H1 (cell line): Measurements from ENCODE around the gene KRTAP10-2. TPM values are rescaled to one million over a fixed set of nuclear protein-coding genes. Genes with fewer than 3 reads are reported as not detected.

Source experiments
- CTCF ChIA-PET: fragments of 300-600 bp; sonication (Branson Sonifier 250); formaldehyde crosslinking; loops from one replicate; lab custom pipeline; 2021; ENCODE audit not compliant: partially characterized antibody; lab: Charles Lee
- POLR2A ChIA-PET: fragments of 300-600 bp; sonication (Branson Sonifier 250); formaldehyde crosslinking; loops from one replicate; lab custom pipeline; 2021; ENCODE audit warnings: inconsistent platforms; ENCODE audit not compliant: partially characterized antibody; lab: Charles Lee
- DNase-seq, 2 experiments: peaks; one replicate each; pipeline versions ENCODE4 v3.0.0 to v3.0.0-alpha.2; 2010 to 2022; ENCODE audit warnings: low spot score in 2 of 2, low read depth in 1 of 2, mixed read lengths in 1 of 2
- FAIRE-seq: peaks from 2 replicates; lab custom pipeline; 2011; peaks lifted over from hg19 to GRCh38; lab: Jason Lieb, UNC
- H2AFZ ChIP-seq: 2 replicates; pipeline ENCODE4 v1.8.1; 2012; ENCODE audit warnings: low read length, inconsistent platforms
- H2AK5ac ChIP-seq: 2 replicates; pipeline ENCODE4 v1.6.1; 2013; ENCODE audit warnings: low read depth, low read length
- H2BK120ac ChIP-seq: replicated peaks from 2 replicates; pipeline ENCODE3; 2013; ENCODE audit warnings: low read depth, low read length, inconsistent platforms
- H2BK12ac ChIP-seq: 2 replicates; pipeline ENCODE4 v1.6.1; 2013; ENCODE audit warnings: low read depth, low read length
- H2BK15ac ChIP-seq: 2 replicates; pipeline ENCODE4 v1.6.1; 2013; ENCODE audit warnings: low read length
- H2BK20ac ChIP-seq: 2 replicates; pipeline ENCODE4 v1.6.1; 2013; ENCODE audit warnings: low read length
- H2BK5ac ChIP-seq: 2 replicates; pipeline ENCODE4 v1.6.1; 2013; ENCODE audit warnings: low read depth, low read length
- H3K14ac ChIP-seq: 2 replicates; pipeline ENCODE4 v1.6.1; 2013; ENCODE audit warnings: inconsistent platforms; ENCODE audit not compliant: insufficient read length
- H3K18ac ChIP-seq: 2 replicates; pipeline ENCODE4 v1.6.1; 2013; ENCODE audit warnings: low read length; ENCODE audit errors: extremely low read depth
- H3K23ac ChIP-seq: 2 replicates; pipeline ENCODE4 v1.6.1; 2013; ENCODE audit warnings: inconsistent platforms; ENCODE audit not compliant: insufficient read length
- H3K23me2 ChIP-seq: 2 replicates; pipeline ENCODE4 v1.6.1; 2013; ENCODE audit warnings: low read depth, low read length
- H3K27ac ChIP-seq: 2 replicates; pipeline ENCODE4 v1.6.1; 2011; ENCODE audit warnings: low read depth, low read length, inconsistent platforms
- H3K27me3 ChIP-seq, 4 experiments: replicated peaks in 1 of 4; 1 replicate in 1 of 4; 2 replicates in 3 of 4; pipeline versions ENCODE4 v1.6.1 to v1.8.1; 2011 to 2013; ENCODE audit warnings: low read length in 3 of 4, mild to moderate bottlenecking in 3 of 4, inconsistent platforms in 2 of 4, mixed read lengths in 2 of 4, moderate library complexity in 1 of 4; ENCODE audit not compliant: control insufficient read depth in 3 of 4, insufficient read depth in 3 of 4; ENCODE audit errors: extremely low read depth in 1 of 4
- H3K36me3 ChIP-seq, 4 experiments: 2 replicates each; pipeline versions ENCODE4 v1.6.1 to v1.8.1; 2011 to 2013; ENCODE audit warnings: mild to moderate bottlenecking in 4 of 4, low read length in 3 of 4, moderate library complexity in 2 of 4, control low read depth in 1 of 4, inconsistent platforms in 1 of 4; ENCODE audit not compliant: insufficient read depth in 4 of 4, control insufficient read depth in 2 of 4
- H3K4ac ChIP-seq: replicated peaks from 2 replicates; pipeline ENCODE3; 2013; ENCODE audit warnings: low read length, low read depth, mixed read lengths, inconsistent platforms; ENCODE audit not compliant: insufficient read length
- H3K4me1 ChIP-seq, 4 experiments: replicated peaks in 1 of 4; 1 replicate in 1 of 4; 2 replicates in 3 of 4; pipeline versions ENCODE4 v1.6.1 to v1.8.1; 2011 to 2013; ENCODE audit warnings: low read length in 3 of 4, inconsistent platforms in 2 of 4, mixed read lengths in 1 of 4; ENCODE audit not compliant: insufficient read depth in 4 of 4, control insufficient read depth in 3 of 4
- H3K4me2 ChIP-seq, 2 experiments: 2 replicates each; pipeline versions ENCODE4 v1.6.1 to v1.8.1; 2011 to 2013; ENCODE audit warnings: low read depth in 2 of 2, low read length in 2 of 2, control low read depth in 1 of 2, inconsistent platforms in 1 of 2, mild to moderate bottlenecking in 1 of 2; ENCODE audit not compliant: insufficient read depth in 1 of 2
- H3K4me3 ChIP-seq, 4 experiments: fragments of 200-600, 300-600 bp in 1 of 4; sonication (generic), shearing (Covaris generic), sonication (Bioruptor Twin) in 1 of 4; 2 replicates each; pipeline versions ENCODE4 v1.5.1 to v1.8.1; 2011 to 2016; ENCODE audit warnings: low read length in 4 of 4, low read depth in 3 of 4, control low read depth in 2 of 4, inconsistent platforms in 2 of 4, mild to moderate bottlenecking in 2 of 4, mixed read lengths in 1 of 4, moderate library complexity in 1 of 4; ENCODE audit not compliant: insufficient read depth in 2 of 4; ENCODE audit errors: extremely low read depth in 1 of 4
- H3K56ac ChIP-seq: replicated peaks from 2 replicates; pipeline ENCODE3; 2013; ENCODE audit warnings: low read depth, mild to moderate bottlenecking, mixed read lengths, low read length, inconsistent platforms; ENCODE audit not compliant: insufficient read length
- H3K79me1 ChIP-seq: 2 replicates; pipeline ENCODE4 v1.6.1; 2013; ENCODE audit warnings: low read depth, low read length, control low read depth
- H3K79me2 ChIP-seq, 2 experiments: 2 replicates each; pipeline versions ENCODE4 v1.6.1 to v1.8.1; 2012 to 2013; ENCODE audit warnings: low read length in 2 of 2, mild to moderate bottlenecking in 2 of 2, inconsistent platforms in 1 of 2; ENCODE audit not compliant: insufficient read depth in 2 of 2, control insufficient read depth in 1 of 2
- H3K9ac ChIP-seq, 4 experiments: replicated peaks in 1 of 4; 1 replicate in 1 of 4; 2 replicates in 3 of 4; pipeline versions ENCODE4 v1.6.1 to v1.8.1; 2011 to 2013; ENCODE audit warnings: low read depth in 3 of 4, low read length in 3 of 4, control low read depth in 2 of 4, mild to moderate bottlenecking in 2 of 4, moderate library complexity in 2 of 4, inconsistent platforms in 1 of 4; ENCODE audit errors: extremely low read depth in 1 of 4
- H3K9me3 ChIP-seq, 2 experiments: 2 replicates each; pipeline versions ENCODE4 v1.6.1 to v1.8.1; 2012 to 2013; ENCODE audit warnings: mild to moderate bottlenecking in 2 of 2, moderate library complexity in 2 of 2, control low read depth in 1 of 2, inconsistent platforms in 1 of 2, low read depth in 1 of 2, low read length in 1 of 2, mixed read lengths in 1 of 2; ENCODE audit not compliant: insufficient read depth in 2 of 2
- H4K20me1 ChIP-seq, 2 experiments: replicated peaks in 1 of 2; 2 replicates each; pipeline versions ENCODE3 to v1.8.1; 2011 to 2013; ENCODE audit warnings: inconsistent platforms in 2 of 2, low read length in 2 of 2, mild to moderate bottlenecking in 1 of 2; ENCODE audit not compliant: insufficient read depth in 2 of 2, control insufficient read depth in 1 of 2
- H4K5ac ChIP-seq: 2 replicates; pipeline ENCODE4 v1.6.1; 2013; ENCODE audit warnings: low read length, low read depth, mixed read lengths, inconsistent platforms; ENCODE audit not compliant: insufficient read length
- H4K8ac ChIP-seq: 2 replicates; pipeline ENCODE4 v1.8.0; 2013; ENCODE audit warnings: mild to moderate bottlenecking, moderate library complexity, low read length, inconsistent platforms; ENCODE audit not compliant: insufficient read depth; ENCODE audit errors: extremely low read depth
- H4K91ac ChIP-seq: replicated peaks from 2 replicates; pipeline ENCODE3; 2013; ENCODE audit warnings: low read length, mixed read lengths, inconsistent platforms; ENCODE audit not compliant: insufficient read length
- BCL11A ChIP-seq, 2 experiments: IDR thresholded peaks; one replicate each; pipeline ENCODE4 v1.6.1; 2011; ENCODE audit warnings: low read depth in 2 of 2, low read length in 2 of 2, mild to moderate bottlenecking in 2 of 2
- BRCA1 ChIP-seq: IDR thresholded peaks from 2 replicates; pipeline ENCODE4 v1.6.1; 2012; ENCODE audit warnings: low read depth, low read length, improper control_type of control experiment
- CBX5 ChIP-seq: fragments of 300-800, 300-1000 bp; sonication (generic); IDR thresholded peaks from 2 replicates; pipeline ENCODE4 v1.7.1; 2016; ENCODE audit warnings: antibody characterized with exemption, low read length, low read depth
- CREB1 ChIP-seq: IDR thresholded peaks from 2 replicates; pipeline ENCODE4 v1.6.1; 2012; ENCODE audit warnings: inconsistent platforms
- CTCF ChIP-seq, 3 experiments: IDR thresholded peaks; 1 replicate in 2 of 3; 2 replicates in 1 of 3; pipeline versions ENCODE4 v1.5.1 to v1.6.1; 2011; ENCODE audit warnings: low read length in 3 of 3, mild to moderate bottlenecking in 3 of 3, inconsistent platforms in 2 of 3, low read depth in 1 of 3, moderate library complexity in 1 of 3; ENCODE audit not compliant: insufficient read depth in 1 of 3; ENCODE audit errors: control extremely low read depth in 1 of 3
- EZH2 ChIP-seq: fragments of 200-600 bp; sonication (generic); IDR thresholded peaks from 2 replicates; pipeline ENCODE4 v1.7.1; 2012; ENCODE audit warnings: low read depth, mild to moderate bottlenecking, moderate library complexity, low read length, inconsistent platforms; ENCODE audit not compliant: severe bottlenecking
- JUND ChIP-seq: IDR thresholded peaks from 2 replicates; pipeline ENCODE4 v1.6.1; 2011; ENCODE audit warnings: mild to moderate bottlenecking, improper control_type of control experiment, low read length
- PHF8 ChIP-seq: fragments of 200-600 bp; sonication (generic); conservative IDR thresholded peaks from 2 replicates; pipeline ENCODE4 v1.7.1; 2012; ENCODE audit warnings: low read depth, mild to moderate bottlenecking, inconsistent platforms, low read length, moderate library complexity
- POLR2A ChIP-seq, 2 experiments: IDR thresholded peaks; 1 replicate in 1 of 2; 2 replicates in 1 of 2; pipeline ENCODE4 v1.6.1; 2011; ENCODE audit warnings: low read depth in 2 of 2, low read length in 2 of 2, mild to moderate bottlenecking in 2 of 2; ENCODE audit errors: control extremely low read depth in 1 of 2
- POLR2AphosphoS5 ChIP-seq: IDR thresholded peaks from 2 replicates; pipeline ENCODE4 v1.6.1; 2011; ENCODE audit warnings: low read depth, low read length
- SIN3A ChIP-seq, 2 experiments: IDR thresholded peaks in 1 of 2; conservative IDR thresholded peaks in 1 of 2; 2 replicates each; pipeline ENCODE4 v1.6.1; 2011 to 2012; ENCODE audit warnings: low read length in 2 of 2, improper control_type of control experiment in 1 of 2, low read depth in 1 of 2, mild to moderate bottlenecking in 1 of 2
- SP2 ChIP-seq: IDR thresholded peaks from 2 replicates; pipeline ENCODE4 v1.6.1; 2012; ENCODE audit warnings: mild to moderate bottlenecking, low read length, inconsistent platforms
- YY1 ChIP-seq: IDR thresholded peaks from 2 replicates; pipeline ENCODE4 v1.6.1; 2011; ENCODE audit warnings: low read depth, mild to moderate bottlenecking, low read length
- WGBS, 2 experiments: shearing (Covaris generic) in 1 of 2; methylation state at CpG; one replicate each; pipeline versions ENCODE4 v1.1.6 to v1.1.7; 2013 to 2015; ENCODE audit warnings: low lambda C conversion rate in 2 of 2, mixed read lengths in 2 of 2, inconsistent platforms in 1 of 2, low coverage in 1 of 2, missing lambda C conversion rate in 1 of 2; ENCODE audit not compliant: insufficient replicate concordance in 2 of 2, insufficient coverage in 1 of 2, insufficient read length in 1 of 2; ENCODE audit errors: extremely low coverage in 1 of 2, missing lambda C conversion rate in 1 of 2; 5-methylcytosine and 5-hydroxymethylcytosine counted together
- polyA plus RNA-seq, 7 experiments: library from polyadenylated mRNA; depleted of rRNA in 3 of 7; stranded (reverse) in 5 of 7; unstranded in 2 of 7; fragments of >200 nt in 5 of 7; fragments of 200-250 nt in 2 of 7; gene quantifications; 1 replicate in 5 of 7; 2 replicates in 1 of 7; 4 replicates in 1 of 7; pipeline versions ENCODE4 v1.2.1 to v1.2.3, GENCODE V29; 2011 to 2013; ENCODE audit warnings: missing spikeins in 2 of 7, mixed read lengths in 2 of 7
- total RNA-seq: library from RNA; stranded (reverse); fragmentation: NEBNext Ultra II Directional; extraction: Animal tissue kit (Norgen Biotek cat#: 25700); gene quantifications from 2 replicates; pipeline ENCODE4 v1.2.1, GENCODE V29; 2021

The KRTAP10-2 gene
- total and polyA plus RNA-seq, 2 of the 8 experiments (the other 6 are each of a cell fraction or from before 2014, with no cell fraction given) = 0.11 TPM; not detected in 1

DNA sequence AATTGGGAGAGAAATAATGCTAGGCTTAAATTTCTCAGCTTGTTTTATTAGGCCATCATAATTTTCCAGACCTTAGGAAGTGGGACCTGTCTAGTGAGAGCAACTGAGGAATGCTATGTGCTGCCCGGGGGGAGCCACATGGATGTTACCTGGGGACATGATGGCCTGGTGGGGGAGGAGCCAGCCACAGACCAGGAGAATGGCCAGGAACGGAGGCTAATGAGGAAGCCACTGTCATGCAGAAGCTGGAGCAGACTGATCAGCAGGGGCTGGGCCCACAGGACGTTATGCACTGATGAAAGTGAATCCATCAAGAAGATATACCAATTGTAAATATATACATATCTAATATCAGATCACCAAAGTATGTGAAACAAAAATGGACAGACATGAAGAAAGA lies 6.7 kb downstream of the KRTAP10-2 start:
- Histone ChIP-seq H3K79me2 (no peaks in the 10 kb centered on the region), H2BK12ac (no peak overlapping the region), H3K4me2 (no peak overlapping the region), H3K9me3 (peaks cover 3 to 4% of the 10 kb centered on the region in 2 experiments; a peak in 1 of 4 replicates), H4K5ac (no peak overlapping the region), H2AK5ac (no peak overlapping the region), H2BK15ac (no peak overlapping the region), H3K27me3 (no peaks in the 10 kb centered on the region), H4K91ac (no peak overlapping the region), H3K23ac (no peak overlapping the region), H3K36me3 (no peaks in the 10 kb centered on the region), H3K9ac (no peak overlapping the region), H2BK20ac (no peak overlapping the region), H3K4me1 (peaks cover 6 to 21% (median 9%) of the 10 kb centered on the region in 4 experiments), H3K4me3 (no peak overlapping the region), H3K4ac (no peak overlapping the region), H3K18ac (no peak overlapping the region), H2BK5ac (no peak overlapping the region), H3K23me2 (no peaks in the 10 kb centered on the region), H3K79me1 (no peaks in the 10 kb centered on the region), H2AFZ (no peak overlapping the region), H3K56ac (no peak overlapping the region), H3K14ac (no peak overlapping the region), H4K20me1 (no peaks in the 10 kb centered on the region), H3K27ac (no peak overlapping the region), H4K8ac (no peak overlapping the region), H2BK120ac (no peak overlapping the region)
- WGBS, 2 experiments = 64% methylated on average over 3 of the region's 3 CpGs; no CpG with 5 or more reads in 1 of the 2 experiments
- DNase-seq = no peak
- FAIRE-seq = no peak
- POLR2A ChIA-PET = interaction anchor here (0.9 kb wide), 1 partner anchor 328 kb away, joined by 3 read pairs; no protein-coding TSS in a partner anchor
- CTCF ChIA-PET = interaction anchor here (0.7 kb wide), 1 partner anchor 373 kb away, joined by 5 read pairs; no protein-coding TSS in a partner anchor
- no peak for TF ChIP-seq EZH2
- TF ChIP-seq POLR2A (IDR thresholded peaks at IDR 0.05; ENCODE audit: control extremely low read depth in 1 of 2, low read depth in 2 of 2, low read length in 2 of 2) = no peak
- no peak for TF ChIP-seq BCL11A (IDR thresholded peaks at IDR 0.05; ENCODE audit: low read depth in 2 of 2, low read length in 2 of 2)
- no peak for TF ChIP-seq CBX5
- TF ChIP-seq BRCA1 = no peak
- TF ChIP-seq JUND = no peak
- no peak for TF ChIP-seq YY1
- TF ChIP-seq SIN3A (conservative IDR thresholded peaks at IDR 0.05 in 1 of 2, IDR thresholded peaks at IDR 0.05 in 1 of 2; ENCODE audit: low read depth in 1 of 2, low read length in 2 of 2) = no peak
- no peak for TF ChIP-seq SP2
- no peak for TF ChIP-seq CREB1
- no peak for TF ChIP-seq CTCF (IDR thresholded peaks at IDR 0.05; ENCODE audit: control extremely low read depth in 1 of 3, insufficient read depth in 1 of 3, low read depth in 1 of 3, low read length in 3 of 3)
- no peak for TF ChIP-seq PHF8
- TF ChIP-seq POLR2AphosphoS5 = no peak
